Activated CD8-positive, alpha-beta memory T cell treated with anti-CD3 and anti-CD28 coated beads, Interleukin-2, amount 50 U/mL, for 1 hour (primary cell): ENCODE data around the gene ELSPBP1.
"Not testable (repeated sequence)": the region's sequence is repeated elsewhere in the genome, so short reads cannot be mapped to it uniquely, and the experiment has no call there.

Source experiments
- DNase-seq: peaks from one replicate; pipeline ENCODE4 v3.0.0-alpha.2; 2020; ENCODE audit errors: extremely low read depth

ELSPBP1 gene

DNA sequence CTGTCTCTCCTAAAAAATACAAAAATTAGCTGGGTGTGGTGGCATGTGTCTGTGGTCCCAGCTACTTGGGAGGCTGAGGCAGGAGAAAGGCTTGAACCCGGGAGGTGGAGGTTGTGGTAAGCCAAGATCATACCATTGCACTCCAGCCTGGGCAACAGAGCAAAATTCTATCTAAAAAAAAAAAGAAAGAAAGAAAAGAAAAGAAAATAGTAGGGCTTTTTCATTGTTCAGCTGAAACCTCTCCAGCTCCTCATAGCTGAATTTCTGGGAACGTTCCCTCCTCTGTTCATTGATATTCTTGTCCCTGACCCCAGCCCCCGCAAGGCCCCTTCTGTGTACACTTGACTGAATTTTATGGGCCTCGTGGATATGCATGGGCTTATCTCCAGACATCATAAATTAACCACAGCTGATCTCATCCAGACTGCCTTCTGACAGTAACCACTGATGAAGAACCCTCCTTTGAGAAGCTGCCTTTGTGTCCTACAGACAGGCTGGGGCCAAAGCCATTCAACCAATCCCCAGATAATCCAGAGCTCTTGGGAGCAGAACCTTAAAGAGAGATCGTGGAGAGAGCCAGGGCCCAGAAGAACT, at the start of gene ELSPBP1:
Gene ELSPBP1, plus strand, starts transcription at position 424 of the 594 bp plus-strand sequence. CDS start 14,036 bp downstream, outside the sequence.
- DNase-seq: no peak

DNA sequence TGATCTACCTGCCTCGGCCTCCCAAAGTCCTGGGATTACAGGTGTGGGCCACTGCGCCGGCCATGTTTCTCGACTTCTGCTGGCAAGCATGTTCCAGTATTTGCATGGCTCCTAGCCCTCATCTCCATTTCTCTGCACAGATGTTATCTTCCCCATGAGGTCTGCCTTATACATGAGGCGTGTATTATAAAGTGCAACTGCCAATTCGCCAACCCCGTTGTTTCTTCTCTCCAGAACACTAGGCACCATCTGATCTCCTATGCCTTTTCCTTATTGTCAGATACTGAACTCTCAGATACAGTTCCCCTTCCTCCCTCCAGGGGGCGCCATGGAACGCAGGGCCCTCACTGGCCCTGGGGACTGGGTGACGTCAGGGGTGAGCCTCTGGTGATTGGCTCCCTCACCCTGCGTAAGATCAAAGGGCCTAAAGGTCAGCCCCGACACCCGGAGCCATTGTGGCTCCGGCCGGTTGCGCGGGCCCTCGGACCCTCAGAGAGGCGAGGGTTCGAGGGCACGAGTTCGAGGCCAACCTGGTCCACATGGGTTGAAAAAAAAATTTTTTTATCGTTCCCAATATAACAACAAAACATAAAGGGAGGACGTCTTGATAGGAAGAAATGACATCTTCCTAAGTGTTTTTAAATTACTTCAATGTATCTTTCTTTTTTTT, 44.4 kb upstream of the ELSPBP1 start:
- not testable (repeated sequence) for DNase-seq

DNA sequence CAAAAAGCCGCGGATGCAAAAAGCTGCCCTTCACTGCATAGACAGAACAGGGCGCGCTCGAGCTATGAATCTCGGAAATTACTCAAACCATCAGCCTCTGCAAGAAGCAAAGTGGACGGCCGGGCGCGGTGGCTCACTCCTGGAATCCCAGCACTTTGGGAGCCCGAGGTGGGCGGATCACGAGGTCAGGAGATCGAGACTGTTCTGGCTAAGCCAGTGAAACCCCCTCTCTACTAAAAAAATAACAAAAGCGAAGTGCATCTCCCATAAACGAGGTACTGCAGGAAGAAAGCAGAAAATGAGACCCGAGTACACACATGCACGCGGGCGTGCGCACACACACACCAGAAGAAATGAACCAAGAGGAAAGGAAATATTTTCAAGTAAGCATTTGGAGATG, 42.3 kb upstream of the ELSPBP1 start:
- DNase-seq: not testable (repeated sequence)

DNA sequence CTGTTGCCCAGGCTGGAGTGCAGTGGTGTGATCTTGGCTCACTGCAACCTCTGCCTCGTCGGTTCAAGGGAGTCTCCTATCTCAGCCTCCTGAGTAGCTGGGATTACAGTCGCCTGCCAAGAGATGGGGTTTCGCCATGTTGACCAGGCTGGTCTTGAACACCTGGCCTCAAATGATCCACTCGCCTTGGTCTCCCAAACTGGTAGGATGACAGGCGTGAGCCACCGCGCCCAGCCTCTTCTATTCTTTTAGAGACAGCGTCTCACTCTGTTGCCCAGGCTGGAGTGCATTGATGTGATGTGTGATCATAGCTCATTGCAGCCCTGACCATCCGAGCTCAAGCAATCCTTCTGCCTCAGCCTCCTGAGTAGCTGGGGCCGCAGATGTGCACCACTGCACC, 38.5 kb upstream of the ELSPBP1 start:
- DNase-seq: not testable (repeated sequence)

DNA sequence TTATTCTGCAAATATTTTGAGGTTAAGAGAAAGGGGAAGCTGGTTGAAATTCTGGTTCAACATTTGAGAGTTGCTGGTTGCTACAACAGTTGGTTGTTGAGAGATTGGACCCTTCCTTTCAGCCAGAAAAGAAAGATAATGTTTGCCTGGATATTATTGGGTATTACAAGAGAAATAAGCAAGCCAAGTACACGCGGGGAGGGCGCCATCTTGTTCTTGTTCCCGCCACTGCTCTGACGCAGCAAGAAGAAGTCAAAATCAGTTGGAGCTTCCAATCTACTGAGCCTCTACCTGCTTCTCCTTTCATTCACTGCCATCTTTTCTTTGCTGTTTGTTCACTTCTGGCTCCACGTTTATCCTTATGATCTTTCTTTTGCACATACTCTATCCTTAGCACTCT, 20.9 kb upstream of the ELSPBP1 start:
- DNase-seq: no peak

DNA sequence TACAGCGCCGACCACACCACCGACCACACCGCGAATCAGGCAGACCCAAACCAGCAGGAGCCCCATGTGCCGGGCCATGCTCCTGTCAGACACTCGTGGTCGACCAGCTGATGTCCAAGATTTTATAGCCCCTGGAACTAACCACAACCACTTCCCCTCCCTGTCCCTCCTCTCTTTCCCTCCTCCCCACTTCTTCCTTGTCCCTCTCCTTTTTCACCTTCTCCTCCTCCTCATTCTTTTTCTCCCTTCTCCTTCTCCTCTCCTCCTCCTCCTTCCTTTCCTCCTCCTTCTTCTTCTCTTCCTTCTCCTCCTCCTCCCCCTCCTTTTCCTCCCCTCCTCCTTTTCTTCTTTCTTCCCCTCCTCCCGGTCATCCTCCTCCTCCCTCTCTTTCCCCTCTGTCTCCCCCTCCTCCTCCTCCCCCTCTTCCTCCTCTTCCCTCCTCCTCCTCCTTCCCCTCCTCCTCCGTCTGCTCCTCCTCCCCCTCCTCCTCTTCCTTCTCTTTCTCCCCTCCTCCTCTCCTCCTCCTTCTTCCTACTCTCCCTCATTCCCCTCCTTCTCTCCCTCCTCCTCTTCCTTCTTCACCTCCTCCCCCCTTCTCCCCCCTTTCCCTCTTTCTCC, 3.1 kb upstream of the ELSPBP1 start:
- no peak for DNase-seq

DNA sequence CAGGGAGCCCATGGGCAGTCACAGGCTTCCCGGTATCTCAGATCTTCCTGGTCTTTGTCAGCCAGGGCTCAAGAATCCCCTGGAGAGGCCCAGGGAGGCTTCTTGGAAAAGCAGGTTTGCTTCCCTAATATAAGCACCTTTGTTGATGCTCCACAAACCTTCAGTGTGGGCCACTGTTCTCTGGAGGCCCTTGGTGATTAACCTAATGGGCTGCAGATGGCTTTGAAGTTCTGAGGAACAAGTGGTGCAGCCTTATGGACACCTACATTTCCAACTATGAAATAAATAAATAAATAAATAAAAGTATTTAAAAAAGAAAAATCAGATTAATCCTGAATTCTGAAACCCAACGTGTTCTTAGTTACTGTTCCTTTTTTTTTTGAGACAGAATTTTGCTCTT, 2.4 kb upstream of the ELSPBP1 start, which contains the start of gene BSPH1:
Gene BSPH1, minus strand, starts transcription at position 101 of the 400 bp plus-strand sequence. Its CDS starts 89 bp downstream, at position 12.
- no peak for DNase-seq

DNA sequence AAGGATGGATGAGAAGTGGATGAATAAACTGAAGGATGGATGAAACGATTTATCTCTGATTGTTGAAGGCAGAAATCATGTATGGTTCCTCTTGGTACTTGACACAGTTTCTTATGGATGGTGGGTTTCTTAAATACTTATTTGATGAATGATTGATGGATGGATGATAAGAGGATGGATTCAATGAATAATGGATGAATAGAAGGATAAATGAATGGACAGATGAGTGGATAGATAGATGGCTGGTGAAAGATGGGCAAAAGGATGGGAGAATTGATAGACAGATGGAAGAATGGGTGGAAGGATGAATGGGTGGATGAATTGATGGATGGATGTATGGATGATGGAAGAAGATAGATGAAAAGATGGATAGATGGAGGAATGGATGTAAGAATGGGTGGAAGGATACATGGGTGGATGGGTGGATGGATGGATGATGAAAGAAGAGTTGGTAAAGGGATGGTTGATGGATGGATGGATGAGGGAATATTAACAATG, 1.8 kb downstream of the ELSPBP1 start:
- no peak for DNase-seq

DNA sequence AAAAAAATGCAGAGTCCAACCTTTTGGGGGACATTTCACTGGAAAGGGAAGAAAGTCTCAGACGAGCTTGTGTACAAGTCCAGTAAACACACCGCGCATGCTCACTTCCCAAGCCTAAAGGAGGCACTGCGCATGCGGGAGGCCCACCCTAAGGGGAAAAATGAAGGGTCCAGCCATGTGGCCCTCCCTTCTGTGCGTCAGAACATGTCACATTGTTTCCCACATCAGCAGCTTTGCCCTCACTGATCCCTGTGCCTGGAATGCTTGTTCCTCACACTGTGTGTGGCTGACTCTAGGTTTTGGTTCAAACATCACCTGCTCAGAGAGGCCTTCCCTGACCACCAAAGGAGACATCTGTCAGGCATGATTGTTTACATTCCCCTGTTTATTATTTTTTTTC, 4.4 kb downstream of the ELSPBP1 start:
- no peak for DNase-seq

DNA sequence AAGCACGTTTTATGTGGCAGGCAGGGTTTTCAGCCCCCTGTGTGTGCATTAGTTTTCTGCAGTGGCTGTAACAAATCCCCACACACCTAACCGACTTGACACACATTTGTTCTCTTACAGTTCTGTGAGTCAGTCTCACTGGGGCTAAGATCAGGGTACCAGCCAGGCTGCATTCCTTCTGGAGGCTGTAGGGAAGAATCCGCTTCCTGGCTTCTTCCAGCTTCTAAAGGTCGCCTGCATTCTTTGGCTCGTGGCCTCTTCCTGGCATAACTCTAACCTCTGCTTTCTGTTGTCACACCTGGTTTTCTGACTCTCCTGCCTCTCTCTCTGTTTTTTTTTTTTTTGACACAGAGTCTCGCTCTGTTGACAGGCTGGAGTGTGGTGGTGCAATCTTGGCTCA, 6.4 kb downstream of the ELSPBP1 start:
- no peak for DNase-seq

DNA sequence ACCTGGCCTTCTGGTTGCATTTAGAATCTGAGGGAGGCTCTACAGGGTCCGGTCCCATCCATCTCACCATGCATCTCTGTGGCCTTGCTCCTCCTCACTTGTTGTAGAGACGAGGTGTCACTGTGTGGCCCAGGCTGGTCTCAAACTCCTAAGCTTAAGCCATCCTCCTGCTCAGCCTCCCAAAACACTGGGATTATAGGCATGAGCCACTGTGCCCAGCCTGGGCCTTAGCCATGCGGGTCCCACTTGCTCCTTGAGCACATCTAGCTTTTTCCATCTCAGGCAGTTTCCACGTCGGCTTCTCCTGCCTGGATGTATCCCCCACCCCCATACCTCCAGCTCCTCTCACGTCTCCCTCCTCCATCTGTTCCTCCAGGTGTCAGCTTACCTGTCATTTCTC, 9.8 kb downstream of the ELSPBP1 start:
- no peak for DNase-seq

DNA sequence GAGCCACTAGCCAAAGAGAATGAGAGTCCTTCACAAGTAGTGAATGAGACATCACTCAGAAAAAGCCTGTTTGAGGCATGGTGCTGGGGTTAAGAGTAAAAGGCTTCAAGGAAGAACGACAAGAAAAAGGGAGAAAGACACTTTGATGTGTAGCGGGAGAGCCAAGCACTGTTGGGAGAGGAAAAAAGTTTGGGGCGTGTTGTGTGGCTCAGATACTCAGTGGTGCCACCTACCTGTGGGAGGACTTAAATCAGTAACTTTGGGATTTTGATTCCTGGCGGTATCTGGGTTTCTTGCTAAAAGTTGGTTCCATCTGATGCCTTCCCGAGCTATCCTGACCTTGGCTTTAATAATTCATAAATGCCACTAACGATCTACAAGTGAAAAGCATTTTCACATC, 12.3 kb downstream of the ELSPBP1 start:
- no peak for DNase-seq

DNA sequence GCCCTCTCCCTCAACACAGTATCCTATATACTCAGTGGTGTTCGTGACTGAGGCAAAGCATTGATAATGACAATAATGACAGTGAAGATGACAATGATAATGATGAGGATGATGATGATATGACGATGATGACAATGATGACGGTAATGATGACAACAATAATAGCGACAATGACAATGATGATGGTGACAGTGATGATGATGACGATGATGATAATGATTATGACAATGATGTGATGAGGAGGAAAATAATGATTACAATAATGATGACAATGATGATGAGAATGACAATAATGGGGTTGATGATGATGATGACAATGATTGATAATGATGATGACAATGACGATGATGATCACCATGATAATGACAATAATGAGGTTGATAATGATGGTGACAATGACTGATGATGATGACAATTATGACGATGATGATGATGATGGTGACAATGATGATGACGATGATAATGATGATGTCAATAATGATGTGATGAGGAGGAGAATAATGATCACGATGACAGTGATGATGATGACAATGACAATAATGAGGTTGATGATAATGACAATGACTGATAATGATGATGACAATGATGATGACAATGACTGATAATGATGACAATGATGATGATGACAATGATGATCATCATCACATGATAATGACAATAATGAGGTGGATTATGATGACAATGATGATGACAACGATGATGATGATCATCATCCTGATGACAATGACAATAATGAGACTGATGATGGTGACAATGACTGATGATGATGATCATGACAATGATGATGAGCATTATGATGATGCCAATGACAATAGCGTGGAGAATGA, 16.7 kb downstream of the ELSPBP1 start:
- no peak for DNase-seq

DNA sequence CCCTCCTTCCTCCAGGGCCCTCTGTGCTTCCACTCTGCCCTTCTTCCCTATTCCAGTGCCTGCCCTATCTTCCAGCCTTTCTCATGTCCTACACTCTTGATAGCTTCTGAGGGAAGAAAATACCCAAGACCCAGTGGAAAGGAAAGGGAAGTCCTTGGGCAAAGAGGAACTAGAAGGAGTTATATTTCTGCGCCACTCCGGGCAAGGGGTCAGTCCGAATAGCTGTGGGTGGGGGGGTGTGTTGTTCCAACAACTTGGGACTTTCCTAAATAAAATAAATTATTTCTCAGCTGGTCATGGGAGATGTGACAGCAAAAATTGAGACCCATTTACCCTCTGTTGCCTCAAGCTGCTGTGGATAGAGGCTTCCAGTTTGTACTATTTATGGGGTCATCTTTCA, 26.3 kb downstream of the ELSPBP1 start:
- DNase-seq: no peak

DNA sequence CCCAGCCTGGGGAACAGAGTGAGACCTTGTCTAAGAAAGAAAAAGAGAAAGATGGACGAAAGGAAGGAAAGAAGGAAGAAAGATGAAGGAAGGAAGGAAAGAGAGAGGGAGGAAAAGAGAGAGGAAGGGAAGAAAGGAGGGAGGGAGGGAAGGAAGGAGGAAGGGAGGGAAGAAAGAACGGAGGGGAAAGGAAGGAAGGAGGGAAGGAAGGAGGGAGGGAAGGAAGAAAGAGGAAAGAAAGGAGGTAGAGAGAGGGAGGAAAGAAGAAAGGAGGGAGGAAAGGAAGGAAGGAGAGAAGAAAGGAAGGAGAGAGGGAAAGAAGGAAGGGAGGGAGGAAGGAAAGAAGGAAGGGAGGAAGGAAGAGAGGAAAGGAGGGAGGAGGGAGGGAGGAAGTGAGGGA, 28.6 kb downstream of the ELSPBP1 start:
- no peak for DNase-seq

DNA sequence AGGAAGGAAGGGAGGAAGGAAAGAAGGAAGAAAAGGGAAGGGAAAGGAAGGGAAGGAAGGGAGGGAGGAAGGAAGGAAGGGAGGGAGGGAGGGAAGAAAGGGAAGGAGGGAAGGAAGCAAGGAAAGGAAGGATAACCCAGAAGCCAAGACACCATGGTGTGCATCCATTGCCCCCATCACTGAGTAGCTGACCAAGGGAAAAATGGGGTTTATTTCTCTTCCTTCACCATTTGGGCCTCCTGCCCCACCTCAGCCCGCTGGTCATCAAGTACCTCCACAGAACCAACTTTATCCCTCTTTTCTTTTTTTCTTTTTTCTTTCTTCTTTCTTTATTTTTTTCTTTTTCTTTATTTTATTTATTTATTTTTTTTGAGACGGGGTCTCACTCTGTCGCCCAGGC, 29.1 kb downstream of the ELSPBP1 start:
- no peak for DNase-seq

DNA sequence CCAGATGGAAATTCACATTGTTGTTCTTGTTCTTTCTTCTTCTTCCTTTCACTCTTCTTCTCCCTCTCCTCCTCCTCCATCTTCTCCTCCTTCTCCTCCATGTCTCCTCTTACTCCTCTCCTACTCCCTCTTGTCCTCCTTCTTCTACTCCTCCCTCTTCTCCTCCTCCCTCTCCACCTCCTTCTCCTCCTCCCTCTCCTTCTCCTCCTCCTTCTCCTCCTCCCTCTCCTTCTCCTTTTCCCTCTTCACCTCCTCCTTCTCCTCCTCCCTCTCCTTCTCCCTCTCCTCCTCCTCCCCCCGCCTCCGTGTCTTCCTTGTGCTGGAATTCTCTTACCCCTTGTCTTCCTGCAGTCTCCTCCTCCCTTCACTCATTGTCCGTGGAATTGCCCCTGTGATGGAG, 31.0 kb downstream of the ELSPBP1 start:
- no peak for DNase-seq

DNA sequence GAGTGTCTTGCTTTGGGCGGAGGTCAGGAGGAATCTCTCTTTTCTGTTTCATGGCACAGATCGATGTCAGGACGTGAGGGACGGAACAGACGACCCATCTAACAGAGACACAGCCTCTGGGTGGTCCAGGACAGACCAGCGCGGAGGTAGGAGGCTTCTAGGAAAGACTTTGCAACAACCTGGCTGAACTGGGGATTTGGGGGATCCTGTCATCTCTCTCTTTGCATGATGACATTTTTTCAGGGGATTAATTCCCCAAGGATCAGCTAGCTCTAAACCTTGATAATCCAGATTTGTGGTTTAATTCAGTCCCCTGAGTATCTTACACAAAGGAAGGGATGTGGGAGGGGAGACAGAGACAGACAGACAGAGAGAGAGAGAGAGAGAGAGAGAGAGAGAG, 35.0 kb downstream of the ELSPBP1 start:
- no peak for DNase-seq

DNA sequence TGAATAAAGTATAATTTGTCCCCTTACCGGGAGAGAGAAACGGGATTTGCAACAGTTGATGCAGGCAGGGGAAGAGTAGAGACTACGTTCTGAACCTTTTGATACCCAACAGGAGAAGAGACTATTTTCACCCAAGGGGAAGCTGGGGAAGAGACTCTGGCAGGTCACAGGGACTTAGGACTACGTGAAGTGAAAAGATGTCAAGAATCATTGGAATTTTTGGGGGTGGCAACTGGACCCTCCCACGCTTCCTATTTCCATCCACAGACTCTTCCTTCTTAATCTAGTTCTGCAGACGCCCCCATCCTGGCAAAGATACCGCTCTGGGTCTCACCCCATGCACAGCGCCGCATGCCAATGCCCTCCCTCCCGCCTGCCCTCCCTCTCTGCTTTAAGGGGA, 35.6 kb downstream of the ELSPBP1 start:
- no peak for DNase-seq

DNA sequence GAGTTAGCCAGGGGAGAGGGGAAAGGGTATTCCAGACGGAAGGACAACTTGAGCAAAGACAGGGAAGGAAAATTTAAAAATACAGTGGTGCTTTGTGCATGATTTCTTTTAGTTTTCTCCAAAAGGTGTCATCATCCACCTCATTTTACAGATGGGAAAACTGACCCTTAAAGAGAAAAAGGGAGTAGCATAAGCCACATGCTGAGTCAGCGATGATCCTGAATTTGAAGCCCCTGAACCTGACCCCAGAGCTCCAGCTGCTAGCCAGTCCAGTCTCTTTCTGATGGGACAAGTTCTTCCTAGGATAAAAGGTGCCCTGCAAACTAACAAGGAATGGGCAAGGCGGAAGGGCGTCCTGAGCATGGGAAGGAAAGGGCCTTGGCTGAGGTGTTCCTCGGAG, 39.2 kb downstream of the ELSPBP1 start:
- DNase-seq: no peak

DNA sequence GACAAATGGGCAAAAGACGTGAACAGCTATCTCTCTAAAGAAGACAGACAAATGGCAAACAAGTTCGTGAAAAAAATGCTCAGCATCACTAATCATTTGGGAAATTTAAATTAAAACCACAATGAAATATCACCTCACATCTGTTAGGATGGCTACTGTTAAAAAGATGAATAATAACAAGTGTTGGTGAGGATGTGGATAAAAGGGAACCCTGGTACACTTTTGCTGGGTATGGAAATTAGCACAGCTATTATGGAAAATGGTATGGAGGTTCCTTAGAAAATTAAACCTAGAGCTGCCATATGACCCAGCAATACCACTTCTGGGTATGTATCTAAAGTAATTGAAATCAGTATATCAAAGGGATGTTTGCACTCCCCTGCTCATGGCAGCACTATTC, 42.3 kb downstream of the ELSPBP1 start:
- DNase-seq: no peak

DNA sequence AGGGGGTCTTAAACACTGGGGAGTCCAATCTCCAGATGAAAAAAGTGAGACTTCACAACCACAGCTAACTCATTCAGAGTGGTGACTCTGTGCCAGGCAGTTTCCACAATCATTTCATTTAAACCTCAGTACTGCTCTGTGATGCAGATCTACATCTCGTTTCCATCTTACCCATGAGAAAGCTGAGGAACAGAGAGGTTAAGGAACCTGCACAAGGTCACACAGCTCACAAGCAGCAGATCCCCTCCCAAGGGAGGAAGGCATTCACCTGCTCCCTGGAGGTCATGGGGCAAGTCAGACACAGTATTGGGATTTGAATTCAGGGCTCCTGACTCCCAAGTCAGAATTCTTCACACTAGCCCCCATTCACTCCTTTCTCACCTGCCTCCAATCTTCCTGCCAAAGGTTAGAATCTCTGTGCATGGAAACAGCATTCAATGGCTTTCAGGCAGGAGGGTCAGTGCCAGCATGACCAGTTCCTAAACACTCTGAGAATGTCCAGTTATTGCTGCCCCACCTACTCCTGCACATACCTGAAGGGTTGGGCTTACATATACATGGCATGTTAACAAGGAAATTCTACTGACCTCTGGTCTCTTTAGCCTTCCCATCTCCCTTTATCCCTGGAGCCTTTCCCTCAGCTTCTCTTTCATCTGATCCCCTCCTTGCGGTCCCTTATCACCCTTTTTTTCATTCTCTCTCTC, 47.6 kb downstream of the ELSPBP1 start:
- no peak for DNase-seq
